NB4 (cell line): ENCODE data around the gene CDKAL1.
"Not testable (repeated sequence)": the region's sequence is repeated elsewhere in the genome, so short reads cannot be mapped to it uniquely, and the experiment has no call there.

ENCODE experiments used
- DNase-seq: peaks from one replicate; pipeline ENCODE4 v3.0.0; 2010; ENCODE audit warnings: low read depth
- H3K4me3 ChIP-seq: one replicate; pipeline ENCODE4 v1.5.1; 2011; ENCODE audit warnings: mild to moderate bottlenecking, low read depth, low read length, moderate library complexity
- CTCF ChIP-seq: IDR thresholded peaks from one replicate; pipeline ENCODE4 v1.5.1; 2012; ENCODE audit warnings: low read depth, low read length
- MAX ChIP-seq: IDR thresholded peaks from 2 replicates; pipeline ENCODE4 v1.6.1; 2011; ENCODE audit warnings: low read depth, low read length
- MYC ChIP-seq: IDR thresholded peaks from 2 replicates; pipeline ENCODE4 v1.6.1; 2011; ENCODE audit warnings: low read depth, low read length
- POLR2A ChIP-seq: IDR thresholded peaks from 2 replicates; pipeline ENCODE4 v1.6.1; 2011; ENCODE audit warnings: mild to moderate bottlenecking; ENCODE audit not compliant: insufficient read length; ENCODE audit errors: extremely low read depth

CDKAL1 gene

GRCh38 chr6:20729086-20729485 lies 194.8 kb downstream of the CDKAL1 start:
- TF ChIP-seq MYC (no peak), POLR2A (no peak), MAX (no peak), CTCF (no peak)
- no peak overlapping the region for H3K4me3 ChIP-seq
- no peak for DNase-seq

- not testable (repeated sequence) for H3K4me3 ChIP-seq, DNase-seq
Measured at GRCh38 chr6:20732362-20732761, 198.1 kb downstream of the CDKAL1 start.

GRCh38 chr6:20732896-20733295 lies 198.6 kb downstream of the CDKAL1 start:
- no peak for DNase-seq
- no peak for TF ChIP-seq MAX
- no peak for TF ChIP-seq POLR2A
- no peak for TF ChIP-seq MYC
- TF ChIP-seq CTCF, result no peak

GRCh38 chr6:20737912-20738311 lies 203.7 kb downstream of the CDKAL1 start:
- no peak overlapping the region for H3K4me3 ChIP-seq
- TF ChIP-seq CTCF (no peak), POLR2A (no peak), MAX (no peak), MYC (no peak)
- DNase-seq, result no peak

More at GRCh38 chr6:20732896-20733295, 198.6 kb downstream of the CDKAL1 start:
- no peak overlapping the region for H3K4me3 ChIP-seq

- H3K4me3 ChIP-seq, result no peak overlapping the region
- no peak for DNase-seq
- TF ChIP-seq CTCF (no peak), POLR2A (no peak), MYC (no peak), MAX (no peak)
Measured at GRCh38 chr6:20740088-20740487, 205.8 kb downstream of the CDKAL1 start.

- no peak overlapping the region for H3K4me3 ChIP-seq
- TF ChIP-seq MAX, result no peak
- TF ChIP-seq POLR2A, result no peak
- no peak for TF ChIP-seq MYC
- no peak for TF ChIP-seq CTCF
- no peak for DNase-seq
Measured at GRCh38 chr6:20740727-20741126, 206.5 kb downstream of the CDKAL1 start.
